HEK293 (cell line): ENCODE results near the gene GALNT15.

Experiments used
- CTCF ChIA-PET: fragments of 350-600 bp; formaldehyde crosslinking; extraction: SDS; loops from one replicate; lab custom pipeline; 2021; ENCODE audit warnings: antibody characterized with exemption; lab: Yijun Ruan, JAX
- POLR2A ChIA-PET: fragments of 300-600 bp; formaldehyde crosslinking; extraction: SDS; loops from one replicate; lab custom pipeline; 2020; ENCODE audit warnings: antibody characterized with exemption, inconsistent platforms; lab: Yijun Ruan, JAX
- H3K27ac ChIP-seq: fragments of 200-500 bp; sonication (Bioruptor generic); 2 replicates; pipeline ENCODE4 v1.5.1; 2014; ENCODE audit warnings: low read depth, low read length, control low read depth, inconsistent platforms; ENCODE audit errors: extremely low read depth
- H3K36me3 ChIP-seq, 2 experiments: fragments of 200-500 bp in 1 of 2; sonication (Bioruptor generic) in 1 of 2; 1 replicate in 1 of 2; 2 replicates in 1 of 2; pipeline ENCODE4 v1.5.1; 2014 to 2017; ENCODE audit warnings: inconsistent platforms in 2 of 2, low read length in 2 of 2; ENCODE audit not compliant: control insufficient read depth in 2 of 2, insufficient read depth in 1 of 2
- H3K4me1 ChIP-seq: fragments of 200-500 bp; sonication (Bioruptor generic); 2 replicates; pipeline ENCODE4 v1.5.1; 2014; ENCODE audit warnings: mild to moderate bottlenecking, low read length, inconsistent platforms; ENCODE audit not compliant: control insufficient read depth, insufficient read depth
- H3K4me3 ChIP-seq: 2 replicates; pipeline ENCODE4 v1.5.1; 2011; ENCODE audit warnings: low read depth, mild to moderate bottlenecking, control low read depth, low read length, moderate library complexity
- H3K9me3 ChIP-seq: fragments of 200-500 bp; sonication (Bioruptor generic); 2 replicates; pipeline ENCODE4 v1.5.1; 2014; ENCODE audit warnings: low read depth, low read length, inconsistent platforms; ENCODE audit not compliant: control insufficient read depth, insufficient read depth
- AEBP2 ChIP-seq: fragments of 450-650 bp; formaldehyde crosslinking; IDR thresholded peaks from 2 replicates; pipeline ENCODE4 v1.5.1; 2016; ENCODE audit warnings: missing biosample characterization, missing genetic modification characterization, borderline replicate concordance
- GLI2 ChIP-seq: fragments of 450-650 bp; formaldehyde crosslinking; IDR thresholded peaks from 2 replicates; pipeline ENCODE4; 2017; ENCODE audit warnings: missing biosample characterization, missing genetic modification characterization, low read depth, borderline replicate concordance
- HOXA7 ChIP-seq: sonication (generic); formaldehyde crosslinking; IDR thresholded peaks from 2 replicates; pipeline ENCODE4 v1.8.1; 2022; ENCODE audit warnings: missing genetic modification reagents, borderline replicate concordance
- KLF8 ChIP-seq: fragments of 450-650 bp; formaldehyde crosslinking; IDR thresholded peaks from 2 replicates; pipeline ENCODE4 v1.5.1; 2016; ENCODE audit warnings: missing biosample characterization, missing genetic modification characterization
- ZBTB48 ChIP-seq: fragments of 450-650 bp; formaldehyde crosslinking; IDR thresholded peaks from 2 replicates; pipeline ENCODE4 v1.5.1; 2016; ENCODE audit warnings: missing biosample characterization, missing genetic modification characterization
- ZNF140 ChIP-seq: fragments of 450-650 bp; formaldehyde crosslinking; IDR thresholded peaks from 2 replicates; pipeline ENCODE4 v1.5.1; 2016; ENCODE audit warnings: missing biosample characterization, missing genetic modification characterization
- ZNF146 ChIP-seq: fragments of 450-650 bp; formaldehyde crosslinking; IDR thresholded peaks from 2 replicates; pipeline ENCODE4 v1.5.1; 2016; ENCODE audit warnings: missing biosample characterization, missing genetic modification characterization
- ZNF169 ChIP-seq: fragments of 450-650 bp; formaldehyde crosslinking; IDR thresholded peaks from 2 replicates; pipeline ENCODE4 v1.5.1; 2016; ENCODE audit warnings: missing biosample characterization, missing genetic modification characterization
- ZNF2 ChIP-seq: fragments of 450-650 bp; formaldehyde crosslinking; IDR thresholded peaks from 2 replicates; pipeline ENCODE4 v1.5.1; 2016; ENCODE audit warnings: missing biosample characterization, missing genetic modification characterization
- ZNF341 ChIP-seq: fragments of 450-650 bp; formaldehyde crosslinking; IDR thresholded peaks from 2 replicates; pipeline ENCODE4; 2016; ENCODE audit warnings: low read depth, missing biosample characterization, missing genetic modification characterization
- ZNF449 ChIP-seq: fragments of 450-650 bp; formaldehyde crosslinking; IDR thresholded peaks from 2 replicates; pipeline ENCODE4 v1.5.1; 2017; ENCODE audit warnings: missing biosample characterization, mild to moderate bottlenecking, missing genetic modification characterization, moderate library complexity
- ZNF48 ChIP-seq: fragments of 450-650 bp; formaldehyde crosslinking; IDR thresholded peaks from 2 replicates; pipeline ENCODE4 v1.5.1; 2016; ENCODE audit warnings: missing biosample characterization, missing genetic modification characterization
- ZNF510 ChIP-seq: fragments of 450-650 bp; formaldehyde crosslinking; IDR thresholded peaks from 2 replicates; pipeline ENCODE4 v1.5.1; 2018; ENCODE audit warnings: mild to moderate bottlenecking, missing genetic modification characterization, missing biosample characterization; ENCODE audit not compliant: insufficient replicate concordance
- ZNF624 ChIP-seq: fragments of 450-650 bp; formaldehyde crosslinking; IDR thresholded peaks from 2 replicates; pipeline ENCODE4 v1.5.1; 2017; ENCODE audit warnings: missing biosample characterization, missing genetic modification characterization
- ZNF701 ChIP-seq: fragments of 450-650 bp; formaldehyde crosslinking; IDR thresholded peaks from 2 replicates; pipeline ENCODE4 v1.5.1; 2016; ENCODE audit warnings: missing biosample characterization, missing genetic modification characterization
- ZNF747 ChIP-seq: fragments of 450-650 bp; formaldehyde crosslinking; IDR thresholded peaks from 2 replicates; pipeline ENCODE4 v1.5.1; 2016; ENCODE audit warnings: missing biosample characterization, missing genetic modification characterization
- TF ChIP-seq, protein P1 (sequence below): fragments of 450-650 bp; formaldehyde crosslinking; IDR thresholded peaks from 2 replicates; pipeline ENCODE4 v1.5.1; 2017; ENCODE audit warnings: missing biosample characterization, missing genetic modification characterization

Gene GALNT15

GRCh38 chr3:16249886-16250285 is 75.4 kb downstream of the GALNT15 start:
- ChIA-PET POLR2A (no interaction called here), CTCF (no interaction called here)
- H3K9me3 ChIP-seq, result no peaks in the 10 kb centered on the region
- no peak overlapping the region for H3K4me3 ChIP-seq
- H3K4me1 ChIP-seq, result no peaks in the 10 kb centered on the region
- no peaks in the 10 kb centered on the region for H3K36me3 ChIP-seq
- H3K27ac ChIP-seq, result no peak overlapping the region
- no peak for TF ChIP-seq ZNF747 (tag by site-specific recombination)
- TF ChIP-seq, protein P1, sequence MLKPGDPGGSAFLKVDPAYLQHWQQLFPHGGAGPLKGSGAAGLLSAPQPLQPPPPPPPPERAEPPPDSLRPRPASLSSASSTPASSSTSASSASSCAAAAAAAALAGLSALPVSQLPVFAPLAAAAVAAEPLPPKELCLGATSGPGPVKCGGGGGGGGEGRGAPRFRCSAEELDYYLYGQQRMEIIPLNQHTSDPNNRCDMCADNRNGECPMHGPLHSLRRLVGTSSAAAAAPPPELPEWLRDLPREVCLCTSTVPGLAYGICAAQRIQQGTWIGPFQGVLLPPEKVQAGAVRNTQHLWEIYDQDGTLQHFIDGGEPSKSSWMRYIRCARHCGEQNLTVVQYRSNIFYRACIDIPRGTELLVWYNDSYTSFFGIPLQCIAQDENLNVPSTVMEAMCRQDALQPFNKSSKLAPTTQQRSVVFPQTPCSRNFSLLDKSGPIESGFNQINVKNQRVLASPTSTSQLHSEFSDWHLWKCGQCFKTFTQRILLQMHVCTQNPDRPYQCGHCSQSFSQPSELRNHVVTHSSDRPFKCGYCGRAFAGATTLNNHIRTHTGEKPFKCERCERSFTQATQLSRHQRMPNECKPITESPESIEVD (tag by site-specific recombination), result no peak
- no peak for TF ChIP-seq ZNF341 (tag by site-specific recombination)
- TF ChIP-seq ZBTB48 (tag by site-specific recombination), result no peak
- TF ChIP-seq ZNF701 (tag by site-specific recombination), result no peak
- no peak for TF ChIP-seq ZNF48 (tag by site-specific recombination)
- TF ChIP-seq ZNF449 (tag by site-specific recombination), result no peak
- TF ChIP-seq ZNF146 (tag by site-specific recombination), result no peak
- TF ChIP-seq ZNF2 (tag by site-specific recombination), result no peak
- no peak for TF ChIP-seq AEBP2 (tag by site-specific recombination)
- TF ChIP-seq ZNF169 (tag by site-specific recombination), result no peak
- no peak for TF ChIP-seq ZNF624 (tag by site-specific recombination)
- no peak for TF ChIP-seq ZNF510 (tag by site-specific recombination)

- H3K4me3 ChIP-seq, result no peak overlapping the region
- H3K36me3 ChIP-seq, result no peaks in the 10 kb centered on the region
- CTCF ChIA-PET, result interaction anchor here (0.6 to 1.2 kb wide), 2 partner anchors 14 to 414 kb away, joined by 3 to 4 read pairs; partner anchors contain the start of gene OXNAD1
- H3K27ac ChIP-seq, result no peak overlapping the region
- TF ChIP-seq GLI2, result no peak
- no peak for TF ChIP-seq KLF8 (tag by site-specific recombination)
- TF ChIP-seq ZNF140 (tag by site-specific recombination), result no peak
- no peak for TF ChIP-seq HOXA7
- no peak for TF ChIP-seq ZNF624 (tag by site-specific recombination)
- H3K9me3 ChIP-seq, result no peaks in the 10 kb centered on the region
- POLR2A ChIA-PET, result no interaction called here
- no peaks in the 10 kb centered on the region for H3K4me1 ChIP-seq
Measured at GRCh38 chr3:16251316-16252085, 77.0 kb downstream of the GALNT15 start.
